MM.1S (cell line): ENCODE measurements around the gene OR5AU1.

Source experiments
- CTCF ChIP-seq: fragments of 300-600 bp; sonication (generic); IDR thresholded peaks from 2 replicates; pipeline ENCODE4 v1.5.1; 2016; ENCODE audit warnings: antibody characterized with exemption, low read length, mixed read lengths
- EZH2 ChIP-seq: fragments of 300-600 bp; sonication (generic); optimal IDR thresholded peaks from 2 replicates; pipeline ENCODE3; 2017; ENCODE audit warnings: low read depth, mild to moderate bottlenecking, antibody characterized with exemption, low read length, mixed read lengths
- EZH2phosphoT487 ChIP-seq: fragments of 300-600 bp; sonication (generic); IDR thresholded peaks from 2 replicates; pipeline ENCODE4 v1.6.1; 2018; ENCODE audit warnings: antibody characterized with exemption, low read length

- TF ChIP-seq CTCF (no peak), EZH2 (no peak), EZH2phosphoT487 (no peak)
Observed at GRCh38 chr14:21168055-21168454, 12.2 kb upstream of the OR5AU1 start.
